Activated T-helper 17 cell treated with anti-CD3 and anti-CD28 coated beads, Interleukin-2, amount 50 U/mL, for 72 hours (primary cell): ENCODE measurements around the gene DHX34. TPM values are rescaled to one million over a fixed set of nuclear protein-coding genes. Genes with fewer than 3 reads are reported as not detected.

Experiments
- total RNA-seq, 2 donors: library from RNA; stranded (reverse); gene quantifications; one replicate each; pipeline ENCODE4 v1.2.3, GENCODE V29; 2022

Gene DHX34
- total RNA-seq, 2 donors from 2014 or later: 16.2 to 19.4 TPM

Other genes starting within 250 kb of the DHX34 start
- gene ZC3H4, start 235.5 kb upstream of the DHX34 start, total RNA-seq: 100 to 1,000 TPM; 117 to 166 TPM
- gene SAE1, start 218.5 kb upstream of the DHX34 start, total RNA-seq: 100 to 1,000 TPM; 151 to 184 TPM
- gene BBC3, start 118.1 kb upstream of the DHX34 start, total RNA-seq: 10 to 100 TPM; 18.7 to 41.9 TPM
- 10 to 100 TPM; 38.9 to 44.6 TPM for gene CCDC9, start 92.8 kb upstream of the DHX34 start, total RNA-seq
- gene INAFM1, start 74.4 kb upstream of the DHX34 start, total RNA-seq: 10 to 100 TPM; 12.9 to 21.6 TPM
- 1 to 10 TPM in 1 of 2 donors, under 1 TPM in 1; 0.85 to 2.4 TPM for gene C5AR1, start 39.5 kb upstream of the DHX34 start, total RNA-seq
- under 1 TPM; 0.13 to 0.19 TPM for gene C5AR2, start 17.1 kb upstream of the DHX34 start, total RNA-seq
- under 1 TPM in 1 of 2 donors, not detected in 1; 0.39 TPM for gene MEIS3, start 70.2 kb downstream of the DHX34 start, total RNA-seq
- gene SLC8A2, start 122.6 kb downstream of the DHX34 start, total RNA-seq: under 1 TPM; 0.06 to 0.50 TPM
- 10 to 100 TPM; 12.9 to 17.7 TPM for gene KPTN, start 134.9 kb downstream of the DHX34 start, total RNA-seq
- 10 to 100 TPM; 33.7 to 72.4 TPM for gene NAPA, start 165.7 kb downstream of the DHX34 start, total RNA-seq
- under 1 TPM; 0.04 to 0.98 TPM for gene ZNF541, start 223.8 kb downstream of the DHX34 start, total RNA-seq